AG09309 (cell line): Measurements from ENCODE around the gene DENND1A.

Source experiments
- DNase-seq: peaks from one replicate; pipeline ENCODE4 v3.0.0-alpha.2; 2010; ENCODE audit warnings: low read depth
- H3K4me3 ChIP-seq: 2 replicates; pipeline ENCODE4 v1.5.1; 2011; ENCODE audit warnings: mild to moderate bottlenecking, low read depth, low read length, moderate library complexity; ENCODE audit not compliant: control insufficient read depth
- TF ChIP-seq, protein P1 (sequence below): IDR thresholded peaks from 2 replicates; pipeline ENCODE4 v1.5.1; 2011; ENCODE audit warnings: mild to moderate bottlenecking, low read depth, low read length, inconsistent platforms; ENCODE audit not compliant: insufficient read depth, control insufficient read depth; ENCODE audit errors: missing control alignments

The DENND1A gene

DNA sequence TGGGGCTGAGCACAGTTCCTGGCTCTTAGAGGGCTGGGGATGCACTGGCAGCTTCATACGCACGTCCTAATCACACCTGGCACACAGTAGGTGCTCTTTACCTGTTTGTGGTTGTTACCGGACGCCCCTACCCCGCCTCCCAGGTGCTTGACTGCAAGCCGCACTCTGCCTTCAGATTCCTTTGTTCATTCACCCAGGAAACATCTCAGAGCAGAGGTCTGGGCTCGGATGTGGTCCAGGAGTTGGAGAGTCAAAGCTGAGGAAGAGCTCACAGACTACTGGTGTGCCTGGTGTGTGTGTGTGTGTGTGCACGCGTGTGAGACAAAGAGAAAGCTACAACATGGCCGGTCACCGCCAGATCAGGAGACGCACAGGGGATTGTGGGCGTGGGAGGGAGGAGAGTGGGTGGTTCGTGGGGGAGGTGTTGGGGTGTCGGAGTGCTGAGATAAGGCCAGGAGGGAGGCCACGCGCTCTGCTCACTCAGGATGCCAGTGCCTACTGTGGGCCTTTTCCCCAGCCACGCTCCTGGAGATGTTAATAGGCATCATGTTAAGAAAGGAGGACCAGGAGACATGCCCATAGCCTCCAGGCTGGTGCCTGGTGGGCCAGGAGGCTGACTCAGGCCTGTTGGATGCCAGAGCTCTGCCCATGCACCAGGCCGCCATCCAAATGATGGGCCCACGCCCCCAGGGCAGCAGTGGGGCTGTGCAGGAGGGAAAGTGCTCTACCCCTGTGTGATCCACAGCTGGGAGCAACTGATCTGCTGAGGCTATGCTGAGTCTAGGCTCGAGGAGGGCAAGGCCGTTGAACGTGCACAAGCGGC lies 534.0 kb downstream of the DENND1A start:
- TF ChIP-seq, protein P1, sequence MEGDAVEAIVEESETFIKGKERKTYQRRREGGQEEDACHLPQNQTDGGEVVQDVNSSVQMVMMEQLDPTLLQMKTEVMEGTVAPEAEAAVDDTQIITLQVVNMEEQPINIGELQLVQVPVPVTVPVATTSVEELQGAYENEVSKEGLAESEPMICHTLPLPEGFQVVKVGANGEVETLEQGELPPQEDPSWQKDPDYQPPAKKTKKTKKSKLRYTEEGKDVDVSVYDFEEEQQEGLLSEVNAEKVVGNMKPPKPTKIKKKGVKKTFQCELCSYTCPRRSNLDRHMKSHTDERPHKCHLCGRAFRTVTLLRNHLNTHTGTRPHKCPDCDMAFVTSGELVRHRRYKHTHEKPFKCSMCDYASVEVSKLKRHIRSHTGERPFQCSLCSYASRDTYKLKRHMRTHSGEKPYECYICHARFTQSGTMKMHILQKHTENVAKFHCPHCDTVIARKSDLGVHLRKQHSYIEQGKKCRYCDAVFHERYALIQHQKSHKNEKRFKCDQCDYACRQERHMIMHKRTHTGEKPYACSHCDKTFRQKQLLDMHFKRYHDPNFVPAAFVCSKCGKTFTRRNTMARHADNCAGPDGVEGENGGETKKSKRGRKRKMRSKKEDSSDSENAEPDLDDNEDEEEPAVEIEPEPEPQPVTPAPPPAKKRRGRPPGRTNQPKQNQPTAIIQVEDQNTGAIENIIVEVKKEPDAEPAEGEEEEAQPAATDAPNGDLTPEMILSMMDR = no peak
- DNase-seq = no peak
- H3K4me3 ChIP-seq = no peak overlapping the region

GRCh38 chr9:123395276-123395688 lies 534.6 kb downstream of the DENND1A start:
- TF ChIP-seq, protein P1 = no peak
- H3K4me3 ChIP-seq = no peak overlapping the region
- no peak for DNase-seq

DNA sequence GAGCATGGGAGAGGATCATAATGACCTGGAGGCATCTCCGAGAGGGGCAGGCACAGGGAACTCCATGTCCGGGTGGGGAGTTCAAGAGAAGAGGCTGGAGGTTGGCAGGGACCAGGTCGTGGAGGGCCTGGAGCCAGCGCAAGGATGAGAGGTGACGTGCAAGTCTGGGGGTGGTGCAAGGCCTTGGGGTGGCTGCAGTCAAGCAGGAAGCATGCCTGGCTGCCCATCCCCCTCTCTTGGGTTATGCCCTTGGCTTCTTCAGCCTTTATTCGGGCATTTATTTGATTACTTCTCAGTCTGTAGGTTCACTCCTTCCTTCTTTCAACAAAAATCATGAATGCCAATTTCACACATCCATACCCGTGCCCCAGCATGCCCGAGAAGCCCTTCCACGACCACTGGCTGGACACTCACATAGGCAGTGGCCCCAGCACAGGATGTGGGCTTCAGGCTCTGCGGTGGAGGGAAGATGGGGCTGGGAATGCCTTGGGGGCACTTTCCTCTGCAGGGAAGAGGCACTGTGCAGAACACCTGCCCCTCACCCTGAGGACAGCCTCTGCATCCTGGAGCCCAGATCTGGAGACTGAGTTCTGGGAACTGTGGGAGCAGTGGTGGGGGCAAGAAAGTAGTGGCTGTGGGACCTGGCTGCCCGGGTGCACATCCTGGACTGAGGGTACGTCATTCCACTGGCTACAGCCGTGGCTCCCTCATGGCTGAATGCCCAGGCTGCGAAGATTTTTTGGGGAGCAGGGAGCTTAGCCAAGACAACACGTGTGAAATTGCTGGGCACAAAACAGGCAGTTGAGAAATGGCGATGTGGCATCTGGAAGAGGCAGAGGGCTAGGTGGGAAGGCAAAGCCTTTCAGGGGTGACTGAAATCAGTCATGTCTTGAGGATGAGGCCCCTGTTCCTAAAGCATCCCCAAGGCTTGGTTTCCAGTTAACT lies 535.4 kb downstream of the DENND1A start:
- TF ChIP-seq, protein P1 = no peak
- DNase-seq = no peak
- no peak overlapping the region for H3K4me3 ChIP-seq

DNA sequence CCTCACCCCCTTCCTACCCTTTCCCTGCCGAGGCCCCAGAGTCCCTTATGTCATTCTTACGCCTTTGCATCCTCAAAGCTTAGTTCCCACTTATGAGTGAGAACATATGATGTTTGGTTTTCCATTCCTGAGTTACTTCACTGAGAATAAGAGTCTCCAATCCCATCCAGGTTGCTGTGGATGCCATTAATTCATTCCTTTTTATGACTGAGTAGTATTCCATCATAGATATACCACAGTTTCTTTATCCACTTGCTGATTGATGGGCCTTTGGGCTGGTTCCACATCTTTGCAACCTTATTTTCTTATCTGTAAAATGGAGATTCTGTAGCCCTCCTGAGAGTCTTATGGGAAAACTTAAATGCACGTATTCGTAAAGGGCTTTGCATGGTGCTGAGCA lies 537.1 kb downstream of the DENND1A start:
- TF ChIP-seq, protein P1 = no peak
- DNase-seq = no peak
- no peak overlapping the region for H3K4me3 ChIP-seq

- TF ChIP-seq, protein P1 = no peak
- DNase-seq = no peak
- H3K4me3 ChIP-seq = no peak overlapping the region
Measured at GRCh38 chr9:123391946-123392345, 538.0 kb downstream of the DENND1A start.

DNA sequence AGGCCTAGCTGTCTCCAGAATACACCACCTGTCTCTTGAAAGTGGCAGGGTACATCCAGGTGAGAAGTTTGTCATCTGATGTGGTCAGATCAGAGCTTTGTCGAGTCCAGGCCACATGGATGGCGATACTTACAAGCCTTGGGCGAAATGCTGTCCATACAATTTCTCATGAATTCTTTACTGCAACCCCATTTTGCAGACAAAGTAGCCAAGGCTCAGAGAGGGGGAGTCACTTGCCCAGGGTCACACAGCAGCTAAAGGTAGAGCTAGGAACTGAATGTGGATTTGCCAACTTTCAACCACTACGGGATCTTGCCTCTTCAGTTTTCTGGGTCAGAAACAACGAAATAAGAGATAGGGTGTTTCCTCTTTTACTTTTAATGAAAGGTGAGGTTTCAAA lies 538.7 kb downstream of the DENND1A start:
- TF ChIP-seq, protein P1 = no peak
- no peak overlapping the region for H3K4me3 ChIP-seq
- no peak for DNase-seq
